Panc1 (cell line): ENCODE measurements around the gene TMEM247.

ENCODE experiments used
- CTCF ChIP-seq: fragments of 450-650 bp; IDR thresholded peaks from 2 replicates; pipeline ENCODE4 v1.5.1; 2017; ENCODE audit warnings: mild to moderate bottlenecking
- POLR2AphosphoS5 ChIP-seq: IDR thresholded peaks from 2 replicates; pipeline ENCODE4 v1.6.1; 2012; ENCODE audit warnings: mild to moderate bottlenecking, low read depth, low read length, moderate library complexity
- TF ChIP-seq, protein P1 (sequence below), 2 experiments: IDR thresholded peaks; 2 replicates each; pipeline ENCODE4 v1.6.1; 2011 to 2012; ENCODE audit warnings: low read depth in 2 of 2, control low read depth in 1 of 2, low read length in 1 of 2, mild to moderate bottlenecking in 1 of 2, moderate library complexity in 1 of 2; ENCODE audit not compliant: insufficient read depth in 1 of 2

DNA sequence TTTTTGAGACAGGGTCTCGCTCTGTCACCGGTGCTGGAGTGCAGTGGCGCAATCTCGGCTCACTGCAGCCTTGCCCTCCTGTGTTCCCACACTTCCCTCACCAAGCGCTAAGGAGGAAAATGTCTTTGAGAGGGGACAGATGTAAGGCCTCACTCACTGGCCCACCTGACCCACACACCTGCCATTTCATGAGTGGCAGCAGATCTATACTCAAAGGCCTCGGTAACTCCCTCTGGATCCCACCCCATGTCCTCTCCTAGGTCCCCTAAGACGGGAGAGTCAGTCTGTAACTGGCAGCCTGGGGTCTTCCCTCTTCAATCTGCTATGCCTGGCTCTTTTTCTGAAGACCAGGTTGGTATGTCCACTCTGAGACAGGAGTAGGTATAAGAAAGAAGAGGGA, 12.9 kb downstream of the TMEM247 start:
- no peak for TF ChIP-seq CTCF
- TF ChIP-seq, protein P1, sequence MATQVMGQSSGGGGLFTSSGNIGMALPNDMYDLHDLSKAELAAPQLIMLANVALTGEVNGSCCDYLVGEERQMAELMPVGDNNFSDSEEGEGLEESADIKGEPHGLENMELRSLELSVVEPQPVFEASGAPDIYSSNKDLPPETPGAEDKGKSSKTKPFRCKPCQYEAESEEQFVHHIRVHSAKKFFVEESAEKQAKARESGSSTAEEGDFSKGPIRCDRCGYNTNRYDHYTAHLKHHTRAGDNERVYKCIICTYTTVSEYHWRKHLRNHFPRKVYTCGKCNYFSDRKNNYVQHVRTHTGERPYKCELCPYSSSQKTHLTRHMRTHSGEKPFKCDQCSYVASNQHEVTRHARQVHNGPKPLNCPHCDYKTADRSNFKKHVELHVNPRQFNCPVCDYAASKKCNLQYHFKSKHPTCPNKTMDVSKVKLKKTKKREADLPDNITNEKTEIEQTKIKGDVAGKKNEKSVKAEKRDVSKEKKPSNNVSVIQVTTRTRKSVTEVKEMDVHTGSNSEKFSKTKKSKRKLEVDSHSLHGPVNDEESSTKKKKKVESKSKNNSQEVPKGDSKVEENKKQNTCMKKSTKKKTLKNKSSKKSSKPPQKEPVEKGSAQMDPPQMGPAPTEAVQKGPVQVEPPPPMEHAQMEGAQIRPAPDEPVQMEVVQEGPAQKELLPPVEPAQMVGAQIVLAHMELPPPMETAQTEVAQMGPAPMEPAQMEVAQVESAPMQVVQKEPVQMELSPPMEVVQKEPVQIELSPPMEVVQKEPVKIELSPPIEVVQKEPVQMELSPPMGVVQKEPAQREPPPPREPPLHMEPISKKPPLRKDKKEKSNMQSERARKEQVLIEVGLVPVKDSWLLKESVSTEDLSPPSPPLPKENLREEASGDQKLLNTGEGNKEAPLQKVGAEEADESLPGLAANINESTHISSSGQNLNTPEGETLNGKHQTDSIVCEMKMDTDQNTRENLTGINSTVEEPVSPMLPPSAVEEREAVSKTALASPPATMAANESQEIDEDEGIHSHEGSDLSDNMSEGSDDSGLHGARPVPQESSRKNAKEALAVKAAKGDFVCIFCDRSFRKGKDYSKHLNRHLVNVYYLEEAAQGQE (IDR thresholded peaks at IDR 0.05; ENCODE audit: insufficient read depth in 1 of 2, low read depth in 2 of 2, low read length in 1 of 2): no peak
- TF ChIP-seq POLR2AphosphoS5: no peak
